Calu3 (cell line): ENCODE data around the gene SYCP2L. TPM values are rescaled to one million over a fixed set of nuclear protein-coding genes. Genes with fewer than 3 reads are reported as not detected.

Experiments used
- Bru-seq: library from RNA; stranded (reverse); fragments of 400-500 nt; gene quantifications from one replicate; lab custom pipeline; 2021; lab: Mats Ljungman, UMichigan
- BruChase-seq, 2 experiments: library from RNA; stranded (reverse); fragments of 400-500 nt; gene quantifications; one replicate each; lab custom pipeline; 2021; lab: Mats Ljungman, UMichigan
- BruUV-seq: library from RNA; stranded (reverse); fragments of 400-500 nt; replicated peaks from 2 replicates; lab custom pipeline; 2021; lab: Mats Ljungman, UMichigan
- CTCF ChIA-PET: fragments of 300-600 bp; sonication (Branson Sonifier 250); formaldehyde crosslinking; loops from one replicate; lab custom pipeline; 2022; ENCODE audit warnings: antibody characterized with exemption; lab: Charles Lee
- DNase-seq: peaks from one replicate; pipeline ENCODE4 v3.0.0; 2022
- H3K27ac Mint-ChIP-seq: one replicate; pipeline ENCODE4 v1.8.0; 2022; ENCODE audit warnings: mixed read lengths; ENCODE audit not compliant: unreplicated experiment
- H3K27me3 Mint-ChIP-seq: one replicate; pipeline ENCODE4 v1.8.0; 2022; ENCODE audit warnings: mixed read lengths; ENCODE audit not compliant: unreplicated experiment
- H3K36me3 Mint-ChIP-seq: one replicate; pipeline ENCODE4 v1.8.0; 2022; ENCODE audit warnings: mild to moderate bottlenecking, moderate library complexity, mixed read lengths; ENCODE audit not compliant: insufficient read depth, unreplicated experiment
- H3K4me1 Mint-ChIP-seq: one replicate; pipeline ENCODE4 v1.8.0; 2022; ENCODE audit warnings: mild to moderate bottlenecking, low read depth, mixed read lengths; ENCODE audit not compliant: unreplicated experiment
- H3K4me3 Mint-ChIP-seq: one replicate; pipeline ENCODE4 v1.8.0; 2022; ENCODE audit warnings: mild to moderate bottlenecking, low read depth, moderate library complexity, mixed read lengths; ENCODE audit not compliant: unreplicated experiment
- H3K9me3 Mint-ChIP-seq: one replicate; pipeline ENCODE4 v1.8.0; 2022; ENCODE audit warnings: low read depth, mixed read lengths; ENCODE audit not compliant: unreplicated experiment
- CTCF ChIP-seq: fragments of 200-600 bp; IDR thresholded peaks from one replicate; pipeline ENCODE4 v1.8.0; 2022; ENCODE audit warnings: antibody characterized with exemption; ENCODE audit not compliant: unreplicated experiment
- intact Hi-C: fragments of 100-400 bp; cut with micrococcal nuclease; formaldehyde crosslinking; loops from one replicate; pipeline ENCODE4 v1.10.0; 2022; ENCODE audit not compliant: unreplicated experiment
- long read RNA-seq: library from polyadenylated mRNA; stranded (forward); transcript quantifications from one replicate; pipeline ENCODE4 v2.0.0, GENCODE V29; 2022
- total RNA-seq: library from RNA; stranded (reverse); gene quantifications from 2 replicates; pipeline ENCODE4 v1.2.3, GENCODE V29; 2022

The SYCP2L gene
- total RNA-seq: 0.12 TPM in 1 of 2 replicates, not detected in the other
- Bru-seq, nascent RNA: percentile 15 among the genes with signal in this experiment
- BruChase-seq, experiment 1, labeled RNA remaining after a 6-hour chase: percentile 19 among the genes with signal in this experiment
- percentile 20 among the genes with signal in this experiment for BruChase-seq, experiment 2, labeled RNA remaining after a 2-hour chase
- long read RNA-seq: 0 reads

DNA sequence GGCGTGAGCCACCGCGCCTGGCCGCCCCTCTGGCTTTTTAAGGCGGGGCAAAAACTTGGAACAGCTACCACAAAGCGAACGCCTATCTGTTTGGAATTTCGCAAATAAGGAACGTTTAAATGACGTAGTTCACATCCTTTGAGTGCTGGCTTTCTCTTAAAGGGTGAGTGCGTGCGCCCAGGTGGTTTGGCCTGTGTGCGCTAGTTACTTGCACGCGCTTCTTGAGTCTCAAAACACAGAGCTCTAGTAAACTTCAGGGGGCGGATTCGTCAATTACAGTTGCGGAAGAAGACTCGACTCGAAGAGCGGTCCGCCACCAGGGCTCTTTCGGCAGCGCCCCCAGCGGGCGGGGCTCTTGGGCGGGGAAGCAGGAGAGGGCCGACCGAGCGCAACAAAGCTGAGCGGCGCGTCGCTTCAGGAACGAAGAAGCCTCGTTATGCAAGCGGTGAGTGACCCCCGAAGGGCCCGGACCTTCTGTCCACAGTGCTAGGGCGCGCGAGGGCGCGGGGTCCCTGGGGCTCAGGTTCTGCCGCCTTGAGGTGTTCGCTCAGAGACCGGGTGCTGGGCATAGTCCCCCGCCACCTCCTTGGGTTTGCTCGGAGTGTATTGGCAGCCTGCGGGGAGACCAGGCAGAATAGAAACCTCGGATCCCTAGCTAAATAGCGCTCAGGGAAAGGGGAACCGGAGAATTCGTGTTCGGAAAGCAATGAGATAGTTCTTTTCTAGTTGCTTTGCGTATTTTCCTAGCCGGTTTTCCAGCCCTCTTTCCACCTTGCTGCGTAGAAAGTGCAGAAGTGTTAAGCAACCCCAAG lies at the start of gene SYCP2L:
SYCP2L (plus strand) TSS at position 362 of the 812 bp plus-strand sequence; CDS start at position 437, 75 bp downstream.
- DNase-seq: no peak
- H3K27ac Mint-ChIP-seq: no peak within 1 kb of the TSS
- intact Hi-C loops: no loop called here
- no peak within 1 kb of the TSS for H3K4me3 Mint-ChIP-seq
- H3K27me3 Mint-ChIP-seq: no peaks in the 10 kb centered on the region
- H3K9me3 Mint-ChIP-seq: no peaks in the 10 kb centered on the region
- no peaks in the 10 kb centered on the region for H3K36me3 Mint-ChIP-seq
- no TSS peak for BruUV-seq
- CTCF ChIA-PET: no interaction called here
- H3K4me1 Mint-ChIP-seq: no peaks in the 10 kb centered on the region
- TF ChIP-seq CTCF: no peak

DNA sequence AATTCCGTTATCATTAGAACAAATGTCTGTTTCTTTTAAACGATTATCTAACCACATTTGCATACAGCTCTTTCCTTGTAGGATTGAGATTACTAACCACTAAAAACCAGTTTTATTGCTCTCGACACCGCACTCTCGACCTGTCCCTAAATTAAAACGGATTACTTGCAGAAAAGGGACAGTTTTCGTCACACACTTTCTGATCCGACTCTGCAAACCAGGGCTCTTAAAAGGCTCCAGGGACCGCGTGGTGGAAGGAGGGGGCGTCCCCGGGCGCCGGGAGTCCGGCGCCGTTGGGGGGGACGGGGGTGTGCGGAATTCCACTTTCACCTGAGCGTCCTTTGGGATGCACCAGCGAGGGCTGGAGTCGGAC lies 49.2 kb upstream of the SYCP2L start:
- no TSS peak for BruUV-seq
- DNase-seq: no peak
- TF ChIP-seq CTCF: no peak
- CTCF ChIA-PET: no interaction called here
- no peaks in the 10 kb centered on the region for H3K4me1 Mint-ChIP-seq
- peak overlapping the region; percentile 87 for H3K4me3 Mint-ChIP-seq
- H3K36me3 Mint-ChIP-seq: peaks cover 20% of the 10 kb centered on the region
- intact Hi-C loops: no loop called here
- no peaks in the 10 kb centered on the region for H3K9me3 Mint-ChIP-seq
- peak overlapping the region; percentile 56 for H3K27ac Mint-ChIP-seq
- peaks cover 23% of the 10 kb centered on the region for H3K27me3 Mint-ChIP-seq

DNA sequence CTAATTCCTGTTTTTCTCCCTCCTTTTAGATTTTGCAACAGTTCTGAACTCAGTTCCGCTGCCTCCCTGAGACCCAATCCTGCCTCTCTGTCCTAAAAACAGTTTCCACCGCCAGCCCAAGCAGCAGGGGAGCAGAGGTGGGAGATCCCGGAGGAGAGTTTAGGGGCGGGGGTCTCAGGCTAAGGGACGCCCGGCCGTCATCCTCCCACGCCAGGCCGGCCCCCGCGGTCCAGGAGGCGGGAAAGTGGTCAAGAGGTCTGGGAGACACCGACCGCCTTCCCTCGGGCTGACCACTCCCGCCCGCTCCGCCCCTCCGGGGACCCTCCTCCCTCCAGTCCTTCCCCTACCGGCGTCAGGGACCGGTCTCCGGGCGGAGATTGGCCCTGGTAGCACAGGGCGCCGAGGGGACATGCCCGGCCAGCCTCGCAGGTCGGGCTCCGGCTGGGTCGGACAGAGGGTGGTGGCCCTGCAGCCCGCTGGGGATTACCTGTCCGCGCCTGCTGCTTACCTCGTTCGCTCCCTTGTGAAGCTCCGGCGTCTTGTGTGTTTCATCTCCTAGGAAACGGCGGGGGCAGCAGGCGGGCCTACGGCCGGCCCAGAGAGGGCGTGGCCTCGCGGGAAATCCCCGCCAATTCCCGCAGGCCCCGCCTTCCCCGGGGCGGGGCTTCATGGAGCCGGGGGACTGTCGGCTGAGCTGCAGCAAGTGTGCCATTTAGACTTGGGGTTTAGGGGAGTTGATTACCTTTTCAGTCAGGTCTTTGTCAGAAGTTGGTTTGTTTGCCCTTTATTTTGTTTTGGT lies 48.7 kb upstream of the SYCP2L start, which contains the start of gene MAK:
MAK (minus strand) TSS at position 545 of the 799 bp plus-strand sequence. CDS start 7,891 bp downstream, outside the sequence.
- Mint-ChIP-seq H3K36me3 (peaks cover 20% of the 10 kb centered on the region), H3K9me3 (no peaks in the 10 kb centered on the region), H3K27ac (peak within 1 kb of the TSS; percentile 56), H3K4me3 (peak within 1 kb of the TSS; percentile 87), H3K4me1 (no peaks in the 10 kb centered on the region), H3K27me3 (peaks cover 23% of the 10 kb centered on the region)
- intact Hi-C loops: no loop called here
- CTCF ChIA-PET: no interaction called here
- no peak for TF ChIP-seq CTCF
- no TSS peak for BruUV-seq
- DNase-seq: peak; percentile 87

DNA sequence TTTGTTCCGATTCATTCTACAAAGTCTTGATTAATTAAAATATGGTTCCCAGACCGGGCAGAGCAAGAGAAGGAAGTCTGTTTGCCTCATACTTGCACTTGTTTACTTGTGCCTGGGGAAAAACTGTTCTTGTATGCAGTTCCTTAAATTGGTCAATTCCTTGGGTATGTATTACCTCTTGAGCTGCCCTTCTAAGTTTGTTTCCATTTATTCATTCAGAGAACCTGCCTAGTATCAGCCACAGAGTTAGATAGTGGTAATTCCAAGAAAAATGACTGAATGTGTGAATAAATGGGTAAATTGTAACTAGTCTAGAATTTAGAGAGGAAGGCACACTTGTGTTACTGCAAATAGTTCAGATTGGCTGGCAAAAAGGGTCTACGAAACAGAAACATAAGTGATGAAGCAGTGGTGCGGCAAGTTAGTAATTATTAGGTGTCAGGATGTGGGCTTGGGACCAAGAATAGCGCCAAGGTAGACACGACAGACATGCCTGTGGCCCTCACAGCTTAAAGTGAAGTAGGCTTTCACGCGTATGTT lies 48.0 kb upstream of the SYCP2L start:
- peak overlapping the region; percentile 87 for H3K4me3 Mint-ChIP-seq
- H3K27me3 Mint-ChIP-seq: peaks cover 23% of the 10 kb centered on the region
- no TSS peak for BruUV-seq
- no peak for DNase-seq
- no peak for TF ChIP-seq CTCF
- peaks cover 20% of the 10 kb centered on the region for H3K36me3 Mint-ChIP-seq
- no peaks in the 10 kb centered on the region for H3K9me3 Mint-ChIP-seq
- no peak overlapping the region for H3K27ac Mint-ChIP-seq
- intact Hi-C loops: no loop called here
- CTCF ChIA-PET: no interaction called here
- no peaks in the 10 kb centered on the region for H3K4me1 Mint-ChIP-seq
